Caki2 (cell line): ENCODE results near the gene OCEL1. TPM values are rescaled to one million over a fixed set of nuclear protein-coding genes. Genes with fewer than 3 reads are reported as not detected.
"Not testable (repeated sequence)": the region's sequence is repeated elsewhere in the genome, so short reads cannot be mapped to it uniquely, and the experiment has no call there.

Source experiments
- DNase-seq: peaks from one replicate; pipeline ENCODE4 v3.0.0-alpha.2; 2015; ENCODE audit warnings: low read depth
- in situ Hi-C: cut with HindIII; loops from 2 replicates; pipeline ENCODE4 v1.10.0; 2016; ENCODE audit warnings: low sequenced_read_pairs, low pct_unique_long_range_greater_than_20kb, mixed read lengths
- total RNA-seq: library from RNA; depleted of rRNA; stranded (reverse); fragments of >200 nt; shearing (Covaris generic); gene quantifications from 2 replicates; pipeline ENCODE4 v1.2.3, GENCODE V29; 2014; ENCODE audit warnings: low replicate concordance; rRNA removed

Gene OCEL1, protein sequence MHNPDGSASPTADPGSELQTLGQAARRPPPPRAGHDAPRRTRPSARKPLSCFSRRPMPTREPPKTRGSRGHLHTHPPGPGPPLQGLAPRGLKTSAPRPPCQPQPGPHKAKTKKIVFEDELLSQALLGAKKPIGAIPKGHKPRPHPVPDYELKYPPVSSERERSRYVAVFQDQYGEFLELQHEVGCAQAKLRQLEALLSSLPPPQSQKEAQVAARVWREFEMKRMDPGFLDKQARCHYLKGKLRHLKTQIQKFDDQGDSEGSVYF
- total RNA-seq: 6.5 and 26.0 TPM in 2 replicates

DNA sequence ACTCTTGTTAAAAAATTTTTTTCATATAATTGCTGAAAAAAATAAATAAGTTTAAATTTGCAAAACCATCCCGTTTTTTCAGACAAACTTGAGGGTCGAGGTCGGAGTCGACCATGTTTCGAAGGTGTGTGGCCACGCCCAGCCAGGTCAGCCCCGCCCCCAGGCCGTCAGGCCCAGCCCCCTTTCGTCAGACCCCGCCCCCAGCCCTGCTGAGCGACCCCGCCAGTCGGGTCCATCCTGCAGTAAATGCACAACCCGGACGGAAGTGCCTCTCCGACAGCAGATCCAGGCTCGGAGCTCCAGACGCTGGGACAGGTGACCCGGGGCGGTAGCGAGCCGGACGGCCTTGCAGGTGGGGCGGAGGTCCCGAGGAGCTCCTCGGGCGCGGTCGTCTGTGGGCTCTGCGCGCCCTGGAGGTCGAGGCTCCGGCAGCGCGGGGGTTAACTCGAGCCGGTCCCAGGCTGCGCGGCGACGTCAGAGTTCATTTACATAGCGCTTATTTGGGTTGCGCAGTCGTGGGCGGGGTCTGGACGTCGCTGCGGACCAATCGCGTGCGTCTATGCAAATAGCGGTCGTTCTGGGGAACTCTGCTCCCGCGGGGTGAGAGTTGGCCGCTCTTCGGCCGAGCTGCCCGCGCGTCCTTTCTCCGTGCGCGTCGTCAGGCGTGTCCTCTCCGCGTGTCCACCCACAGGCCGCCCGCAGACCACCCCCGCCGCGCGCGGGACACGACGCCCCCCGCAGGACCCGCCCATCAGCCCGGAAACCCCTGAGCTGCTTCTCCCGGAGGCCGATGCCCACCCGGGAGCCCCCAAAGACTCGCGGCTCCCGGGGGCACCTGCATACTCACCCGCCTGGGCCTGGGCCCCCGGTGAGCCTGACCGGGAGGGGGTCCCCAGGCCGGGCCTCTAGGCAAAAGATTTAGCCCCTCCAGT lies at the start of gene OCEL1:
Gene OCEL1 (plus strand): TSS at position 225 of the 932 bp plus-strand sequence. CDS start 22 bp downstream, at position 247.
- in situ Hi-C loops: no loop called here
- peak; percentile 99 for DNase-seq

DNA sequence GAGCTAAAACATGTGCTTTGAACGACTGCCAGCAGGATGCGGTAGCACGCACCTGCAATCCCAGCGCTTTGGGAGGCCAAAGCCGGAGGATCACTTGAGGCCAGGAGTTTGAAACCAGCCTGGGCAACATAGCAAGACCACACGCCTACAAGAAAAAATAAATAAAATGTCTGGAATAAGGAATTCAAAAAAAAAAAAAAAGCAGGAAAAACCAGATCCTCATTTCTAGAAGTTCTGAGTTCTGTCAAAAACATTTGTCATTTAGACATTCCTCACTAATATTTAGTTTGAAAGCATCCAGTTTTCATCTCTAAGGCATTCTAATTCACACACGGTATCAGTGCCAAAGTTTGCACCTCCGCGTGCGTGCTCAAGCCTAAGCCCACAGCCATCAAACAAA lies 47.7 kb upstream of the OCEL1 start:
- in situ Hi-C loops: no loop called here
- DNase-seq: no peak

DNA sequence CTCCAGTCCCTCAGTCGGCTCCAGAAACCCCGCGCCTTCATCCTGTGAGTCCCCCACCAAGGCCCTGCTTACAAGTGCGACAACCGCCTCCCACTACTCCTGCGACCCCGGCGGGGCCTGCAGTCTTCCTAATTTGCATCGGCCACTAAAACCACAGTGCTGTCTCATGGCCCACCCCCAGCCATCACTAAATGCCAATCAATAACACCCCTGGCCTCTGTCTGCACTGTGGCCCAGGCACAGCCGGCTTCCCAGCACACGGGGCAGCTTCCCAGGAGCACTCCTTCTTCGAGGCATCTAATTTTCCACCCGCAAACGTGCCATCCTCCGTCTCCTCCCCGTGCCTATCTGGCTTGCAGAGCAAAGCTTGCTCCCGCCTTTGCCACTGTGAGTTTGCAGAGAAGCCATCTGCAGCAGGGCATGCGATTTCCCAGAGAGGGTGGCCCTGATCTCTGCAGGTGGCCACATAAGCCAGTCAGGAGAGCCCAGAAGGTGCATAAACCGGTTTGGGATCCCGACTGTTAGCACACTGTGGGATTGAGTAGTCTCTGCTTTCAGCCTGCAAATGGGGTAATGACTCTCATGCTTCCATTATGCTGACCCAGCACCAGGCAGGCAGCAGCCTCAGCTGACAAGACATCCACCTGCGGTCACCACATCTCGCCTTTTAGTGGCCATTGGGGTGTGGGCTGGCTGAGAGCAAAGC lies 44.9 kb upstream of the OCEL1 start:
- no peak for DNase-seq
- in situ Hi-C loops: no loop called here

DNA sequence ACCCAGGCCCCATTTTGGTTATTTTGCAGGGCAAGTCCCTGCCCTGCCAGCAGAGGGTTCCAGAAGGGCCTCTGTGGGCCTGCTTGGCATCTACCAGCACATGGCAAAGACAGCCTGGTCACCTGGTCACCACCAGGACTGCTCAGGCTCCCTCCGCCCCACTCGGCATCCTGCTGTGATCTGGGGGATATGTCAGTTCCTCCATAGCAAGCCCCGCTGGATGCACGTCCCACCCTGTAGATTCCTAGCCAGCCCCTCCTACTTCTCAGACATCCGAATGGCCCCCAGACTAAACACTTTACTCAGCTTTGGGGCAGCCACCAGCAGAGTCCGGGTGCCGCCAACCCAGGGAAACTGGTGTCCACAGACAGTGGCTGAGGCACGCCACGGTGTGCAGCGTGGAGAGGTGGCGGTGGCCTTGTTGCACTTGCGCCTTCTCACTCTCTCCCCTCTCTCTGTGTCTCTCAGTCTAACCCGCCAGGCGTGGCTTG lies 42.7 kb upstream of the OCEL1 start:
- no peak for DNase-seq
- in situ Hi-C loops: no loop called here

DNA sequence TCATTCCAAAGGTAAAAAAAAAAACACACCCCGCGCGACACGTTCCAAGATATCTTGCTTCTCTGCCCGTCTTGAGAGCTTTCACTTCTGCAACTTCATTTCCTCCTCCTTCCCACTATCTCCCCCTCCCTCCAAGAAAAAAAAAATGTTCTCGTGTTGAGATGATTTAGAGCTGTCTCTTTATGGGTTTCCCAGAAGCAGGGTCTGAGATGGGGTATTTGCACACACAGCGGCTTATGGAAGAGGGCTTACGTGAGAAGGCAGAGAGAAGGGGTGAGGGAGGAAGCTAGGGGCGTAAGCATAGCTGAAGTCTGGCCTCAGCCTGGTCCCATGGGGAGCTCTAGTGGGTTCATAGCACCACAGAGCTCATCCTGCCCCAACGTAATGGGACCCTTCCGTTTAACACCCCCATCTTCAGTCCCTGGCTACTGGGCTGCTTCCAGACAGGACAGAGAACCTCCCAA lies 42.1 kb upstream of the OCEL1 start:
- in situ Hi-C loops: no loop called here
- DNase-seq: no peak

DNA sequence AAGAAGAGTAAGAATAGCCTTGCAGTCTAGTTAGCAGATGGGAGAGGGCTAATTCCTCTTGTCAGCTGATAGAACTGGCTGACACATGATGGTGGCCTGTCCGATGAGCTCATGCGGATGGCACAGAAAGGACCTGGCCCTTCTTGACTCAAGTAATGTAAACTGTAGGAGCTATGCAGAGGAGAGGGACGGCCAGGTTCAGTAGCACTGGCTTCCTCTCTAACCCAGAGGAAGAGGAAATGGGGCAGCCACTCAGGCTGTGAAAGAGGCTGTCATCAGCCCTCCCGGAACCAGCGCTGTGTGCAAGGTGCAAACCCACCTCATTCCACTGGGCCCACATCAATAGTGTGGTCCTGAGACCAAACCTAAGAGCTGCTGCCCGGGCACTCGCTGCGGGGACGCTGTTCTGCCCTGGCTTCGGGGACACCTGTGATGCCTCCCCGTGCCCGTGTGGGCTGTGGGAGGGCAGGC lies 41.6 kb upstream of the OCEL1 start:
- in situ Hi-C loops: no loop called here
- DNase-seq: no peak

DNA sequence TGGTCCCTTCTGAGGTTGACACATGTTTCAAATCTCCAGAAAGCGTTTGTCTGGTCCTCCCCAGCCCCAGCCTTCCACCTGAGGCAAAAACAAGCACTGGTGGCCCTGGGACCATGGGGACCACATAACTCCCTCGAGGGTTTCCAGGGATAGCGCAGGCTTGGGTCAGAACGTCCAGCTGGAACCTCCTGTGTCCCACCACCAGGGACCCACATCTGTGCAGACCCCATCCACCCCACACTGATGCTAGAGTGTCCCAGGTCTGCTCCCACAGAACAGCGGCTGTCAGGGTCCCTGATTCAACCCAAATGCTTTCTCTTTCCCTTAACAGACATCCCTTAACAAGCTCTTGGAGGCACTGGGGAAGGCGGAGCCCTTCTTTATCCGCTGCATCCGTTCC lies 40.4 kb upstream of the OCEL1 start:
- in situ Hi-C loops: no loop called here
- no peak for DNase-seq

DNA sequence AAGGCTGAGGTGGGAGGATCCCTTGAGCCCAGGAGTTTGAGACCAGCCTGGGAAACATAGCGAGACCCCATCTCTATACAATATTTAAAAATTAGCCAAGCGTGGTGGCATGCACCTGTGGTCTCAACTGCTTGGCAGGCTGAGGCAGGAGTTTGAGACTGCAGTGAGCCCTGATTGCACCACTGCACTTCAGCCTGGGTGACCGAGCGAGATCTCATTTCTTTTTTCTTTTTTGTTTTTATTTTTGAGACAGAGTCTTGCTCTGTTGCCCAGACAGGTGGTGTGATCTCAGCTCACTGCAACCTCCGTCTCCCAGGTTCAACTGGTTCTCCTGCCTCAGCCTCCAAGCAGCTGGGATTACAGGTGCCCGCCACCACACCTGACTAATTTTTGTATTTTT lies 34.3 kb upstream of the OCEL1 start:
- DNase-seq, in situ Hi-C loops: not testable (repeated sequence)

DNA sequence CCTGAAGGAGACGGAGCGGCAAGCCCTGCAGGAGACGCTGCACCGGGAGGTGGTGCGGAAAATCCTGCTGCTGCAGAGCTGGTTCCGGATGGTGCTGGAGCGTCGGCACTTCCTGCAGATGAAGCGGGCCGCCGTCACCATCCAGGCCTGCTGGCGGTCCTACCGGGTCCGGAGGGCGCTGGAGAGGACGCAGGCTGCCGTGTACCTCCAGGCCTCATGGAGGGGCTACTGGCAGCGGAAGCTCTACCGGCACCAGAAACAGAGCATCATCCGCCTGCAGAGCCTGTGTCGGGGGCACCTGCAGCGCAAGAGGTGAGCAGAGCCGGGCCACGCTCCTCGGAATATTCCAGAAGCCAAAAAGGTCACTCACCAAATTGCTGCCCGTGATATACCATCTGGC lies 33.3 kb upstream of the OCEL1 start:
- in situ Hi-C loops: no loop called here
- DNase-seq: no peak

DNA sequence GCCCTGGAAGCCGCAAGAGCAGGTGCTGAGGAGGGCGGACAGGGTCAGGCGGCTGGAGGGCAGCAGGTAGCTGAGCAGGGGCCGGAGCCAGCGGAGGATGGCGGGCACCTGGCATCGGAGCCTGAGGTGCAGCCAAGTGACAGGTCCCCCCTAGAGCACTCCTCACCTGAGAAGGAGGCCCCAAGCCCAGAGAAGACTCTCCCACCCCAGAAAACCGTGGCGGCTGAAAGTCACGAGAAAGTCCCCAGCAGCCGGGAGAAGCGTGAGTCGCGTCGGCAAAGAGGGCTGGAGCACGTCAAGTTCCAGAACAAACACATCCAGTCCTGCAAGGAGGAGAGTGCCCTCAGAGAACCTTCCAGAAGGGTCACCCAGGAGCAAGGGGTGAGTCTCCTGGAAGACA lies 31.4 kb upstream of the OCEL1 start:
- DNase-seq: no peak
- in situ Hi-C loops: no loop called here

DNA sequence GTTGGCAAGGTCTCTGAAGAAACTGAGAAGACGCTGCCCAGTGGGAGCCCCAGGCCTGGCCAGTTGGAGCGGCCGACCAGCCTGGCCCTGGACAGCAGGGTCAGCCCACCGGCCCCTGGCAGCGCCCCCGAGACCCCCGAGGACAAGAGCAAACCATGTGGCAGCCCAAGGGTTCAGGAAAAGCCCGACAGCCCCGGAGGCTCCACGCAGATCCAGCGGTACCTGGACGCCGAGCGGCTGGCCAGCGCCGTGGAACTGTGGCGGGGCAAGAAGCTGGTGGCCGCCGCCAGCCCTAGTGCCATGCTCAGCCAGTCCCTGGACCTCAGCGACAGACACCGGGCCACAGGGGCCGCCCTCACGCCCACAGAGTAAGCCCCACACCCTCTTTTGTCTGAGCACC lies 30.9 kb upstream of the OCEL1 start:
- in situ Hi-C loops: no loop called here
- DNase-seq: no peak

DNA sequence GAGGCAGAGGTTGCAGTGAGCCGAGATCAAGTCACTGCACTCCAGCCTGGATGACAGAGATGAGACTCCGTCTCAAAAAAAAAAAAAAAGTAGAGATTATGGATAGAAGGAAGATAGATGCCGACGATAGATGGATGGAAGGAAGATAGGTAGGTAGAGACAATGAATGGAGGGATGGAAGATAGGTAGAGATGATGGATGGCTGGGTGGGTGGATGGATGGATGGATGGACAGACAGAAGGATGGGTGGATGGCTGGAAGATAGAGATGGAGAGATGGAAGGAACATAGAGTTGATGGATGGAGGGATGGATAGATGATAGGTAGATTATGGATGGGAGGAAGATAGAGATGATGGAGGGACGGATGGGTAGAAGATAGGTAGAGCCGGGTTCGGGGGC lies 29.4 kb upstream of the OCEL1 start:
- DNase-seq: no peak
- in situ Hi-C loops: no loop called here

DNA sequence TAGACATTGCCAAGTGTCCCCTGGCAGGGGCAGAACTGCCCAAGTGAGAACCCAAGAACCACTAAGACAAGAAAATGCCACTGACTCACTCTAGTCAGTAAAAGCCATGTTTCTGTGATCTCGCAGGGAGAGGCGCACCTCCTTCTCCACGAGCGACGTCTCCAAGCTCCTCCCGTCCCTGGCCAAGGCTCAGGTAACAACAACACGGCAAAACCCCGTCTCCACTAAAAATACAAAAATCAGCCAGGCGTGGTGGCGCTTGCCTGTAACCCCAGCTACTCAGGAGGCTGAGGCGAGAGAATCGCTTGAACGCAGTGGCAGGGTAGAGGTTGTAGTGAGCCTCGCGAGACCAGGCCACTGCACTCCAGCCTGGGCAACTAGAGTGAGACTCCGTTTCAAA lies 28.4 kb upstream of the OCEL1 start:
- in situ Hi-C loops: no loop called here
- DNase-seq: no peak

DNA sequence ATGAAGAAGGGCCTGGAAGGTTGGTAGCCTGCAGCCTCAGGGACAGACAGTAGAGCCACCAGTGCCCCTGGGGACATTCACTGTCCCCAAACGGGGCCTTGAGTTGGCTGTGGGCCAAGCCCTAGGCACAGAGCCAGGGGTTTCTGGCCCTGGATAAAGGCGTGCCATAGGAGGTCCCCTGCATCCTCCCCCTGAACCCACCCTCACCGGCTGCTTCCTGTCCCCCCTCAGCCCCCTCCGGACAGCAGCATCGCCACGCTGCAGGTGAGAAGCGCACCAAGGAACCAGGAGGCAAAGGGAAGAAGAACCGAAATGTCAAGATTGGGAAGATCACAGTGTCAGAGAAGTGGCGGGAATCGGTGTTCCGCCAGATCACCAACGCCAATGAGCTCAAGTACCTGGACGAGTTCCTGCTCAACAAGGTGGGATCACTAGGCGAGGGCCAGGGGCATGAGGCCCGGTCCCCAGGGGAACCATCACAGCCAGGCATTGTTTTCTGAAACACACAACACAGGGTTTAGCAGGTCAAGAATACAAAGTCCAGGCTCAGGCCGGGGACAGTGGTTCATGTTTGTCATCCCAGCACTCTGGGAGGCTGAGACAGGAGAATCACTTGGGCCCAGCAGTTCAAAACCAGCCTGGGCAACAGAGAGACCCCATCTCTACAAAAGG lies 25.5 kb upstream of the OCEL1 start:
- in situ Hi-C loops: no loop called here
- DNase-seq: no peak

DNA sequence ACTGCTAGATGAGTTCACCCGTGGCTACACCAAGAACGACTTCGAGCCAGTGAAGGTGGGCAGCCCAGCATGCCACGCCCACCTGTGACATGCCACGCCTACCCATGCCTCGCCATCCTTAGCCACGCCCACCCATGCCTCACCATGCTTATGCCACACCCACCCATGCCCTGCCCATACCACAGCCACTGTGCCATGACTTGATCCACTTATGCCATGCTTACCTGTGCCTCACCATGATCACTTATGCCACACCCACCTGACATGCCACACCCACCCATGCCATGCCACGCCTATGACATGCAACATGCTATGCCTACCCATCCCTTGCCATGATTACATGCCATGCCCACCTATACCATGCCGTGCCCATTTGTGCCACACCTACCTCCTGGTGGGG lies 23.8 kb upstream of the OCEL1 start:
- DNase-seq: no peak
- in situ Hi-C loops: no loop called here

DNA sequence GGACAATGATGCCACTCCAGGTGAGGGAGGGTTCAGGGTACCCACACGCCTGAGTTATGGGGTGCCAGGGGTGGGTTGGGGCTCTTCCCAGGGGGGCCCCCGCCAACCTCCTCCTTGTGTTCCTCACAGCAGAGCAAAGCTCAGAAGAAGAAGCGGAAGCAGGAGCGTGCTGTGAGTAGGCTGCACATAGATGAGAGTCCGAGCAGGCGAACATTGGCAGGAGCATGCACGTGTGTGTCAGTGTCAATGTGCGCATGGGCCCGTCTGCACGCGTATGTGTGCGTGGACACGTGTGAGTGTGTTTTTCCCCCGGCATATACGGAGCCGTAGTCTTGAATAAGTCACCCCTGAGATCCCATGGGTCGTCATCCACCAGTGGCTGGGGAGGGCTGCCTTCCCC lies 23.3 kb upstream of the OCEL1 start:
- in situ Hi-C loops: no loop called here
- no peak for DNase-seq

DNA sequence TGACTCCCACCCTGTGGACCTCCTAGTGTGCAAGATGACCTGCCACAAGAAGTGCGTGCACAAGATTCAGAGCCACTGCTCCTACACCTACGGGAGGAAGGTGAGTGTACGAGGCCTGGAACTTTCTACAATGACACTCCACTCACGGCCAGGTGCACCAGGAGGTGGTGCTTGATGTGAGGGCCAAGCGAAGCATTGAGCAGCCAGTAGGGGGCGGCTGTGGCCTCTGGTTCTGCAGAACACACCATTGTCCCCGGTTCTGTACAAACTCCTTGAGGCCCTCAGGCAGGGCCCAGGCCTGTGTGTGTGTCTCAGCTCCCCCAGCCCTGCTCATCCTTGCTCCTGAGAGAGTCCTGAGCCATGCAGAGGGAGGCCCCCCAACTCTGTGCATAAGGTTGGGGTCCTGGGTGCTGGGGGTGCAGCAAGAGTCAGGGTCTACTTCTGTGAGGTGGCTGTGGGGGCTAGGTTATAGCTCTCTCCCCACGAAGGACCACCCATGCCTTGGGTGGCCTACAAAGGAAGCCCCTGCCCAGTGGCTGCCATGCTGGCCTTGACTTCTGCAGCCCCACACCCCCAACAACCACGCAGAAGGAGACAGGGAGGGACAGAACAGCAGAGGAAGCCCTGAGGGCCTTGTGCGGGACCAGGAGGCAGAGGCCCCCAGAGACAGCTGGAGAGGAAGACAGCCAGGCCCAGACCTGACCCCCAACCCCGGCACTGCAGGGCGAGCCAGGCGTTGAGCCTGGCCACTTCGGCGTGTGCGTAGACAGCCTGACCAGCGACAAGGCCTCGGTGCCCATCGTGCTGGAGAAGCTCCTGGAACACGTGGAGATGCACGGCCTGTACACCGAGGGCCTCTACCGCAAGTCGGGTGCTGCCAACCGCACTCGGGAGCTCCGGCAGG lies 20.5 kb upstream of the OCEL1 start:
- in situ Hi-C loops: no loop called here
- no peak for DNase-seq
